HFFc6 (cell line): ENCODE results near the gene UGP2. TPM values are rescaled to one million over a fixed set of nuclear protein-coding genes. Genes with fewer than 3 reads are reported as not detected.
A peak's percentile ranks its signal among the peaks of the same experiment; 100 is the strongest.

Source experiments
- DNase-seq: peaks from one replicate; pipeline ENCODE4 v3.0.0-alpha.2; 2018
- H3K27ac Mint-ChIP-seq: 2 replicates; pipeline ENCODE4 v1.8.0; 2020; ENCODE audit warnings: mild to moderate bottlenecking, mixed read lengths
- H3K27me3 Mint-ChIP-seq: 2 replicates; pipeline ENCODE4 v1.8.0; 2021; ENCODE audit warnings: mild to moderate bottlenecking, moderate library complexity, mixed read lengths; ENCODE audit not compliant: insufficient read depth
- H3K36me3 Mint-ChIP-seq: 2 replicates; pipeline ENCODE4 v1.8.0; 2021; ENCODE audit warnings: low read depth, mixed read lengths
- H3K4me1 Mint-ChIP-seq: 2 replicates; pipeline ENCODE4 v1.8.0; 2020; ENCODE audit warnings: low read depth, mixed read lengths
- H3K4me3 Mint-ChIP-seq: 2 replicates; pipeline ENCODE4 v1.8.0; 2020; ENCODE audit warnings: mild to moderate bottlenecking, moderate library complexity, mixed read lengths
- H3K9me3 Mint-ChIP-seq: 2 replicates; pipeline ENCODE4 v1.8.0; 2020; ENCODE audit warnings: mild to moderate bottlenecking, mixed read lengths
- total RNA-seq, 6 experiments: library from RNA; stranded (reverse); fragmentation: NEBNext Ultra II Directional; extraction: Animal tissue kit (Norgen Biotek cat#: 25700); gene quantifications; 2 replicates in 1 of 6; 3 replicates in 5 of 6; pipeline ENCODE4 v1.2.3, GENCODE V29; 2021
- TF ChIP-seq, protein P1 (sequence below): fragments of 200-600 bp; sonication (generic); IDR thresholded peaks from 2 replicates; pipeline ENCODE4 v1.5.0; 2021; ENCODE audit warnings: antibody characterized with exemption, mild to moderate bottlenecking

Gene UGP2
- total RNA-seq, 6 experiments from 2014 or later: 150 to 199 (median 172) TPM

GRCh38 chr2:63850649-63851048 is 9.0 kb downstream of the UGP2 start:
- 0 out of 2 replicates have a peak overlapping the region, but pooled peaks have one; percentile 29 for H3K27ac Mint-ChIP-seq
- peaks cover 40% of the 10 kb centered on the region for H3K36me3 Mint-ChIP-seq
- TF ChIP-seq, protein P1, sequence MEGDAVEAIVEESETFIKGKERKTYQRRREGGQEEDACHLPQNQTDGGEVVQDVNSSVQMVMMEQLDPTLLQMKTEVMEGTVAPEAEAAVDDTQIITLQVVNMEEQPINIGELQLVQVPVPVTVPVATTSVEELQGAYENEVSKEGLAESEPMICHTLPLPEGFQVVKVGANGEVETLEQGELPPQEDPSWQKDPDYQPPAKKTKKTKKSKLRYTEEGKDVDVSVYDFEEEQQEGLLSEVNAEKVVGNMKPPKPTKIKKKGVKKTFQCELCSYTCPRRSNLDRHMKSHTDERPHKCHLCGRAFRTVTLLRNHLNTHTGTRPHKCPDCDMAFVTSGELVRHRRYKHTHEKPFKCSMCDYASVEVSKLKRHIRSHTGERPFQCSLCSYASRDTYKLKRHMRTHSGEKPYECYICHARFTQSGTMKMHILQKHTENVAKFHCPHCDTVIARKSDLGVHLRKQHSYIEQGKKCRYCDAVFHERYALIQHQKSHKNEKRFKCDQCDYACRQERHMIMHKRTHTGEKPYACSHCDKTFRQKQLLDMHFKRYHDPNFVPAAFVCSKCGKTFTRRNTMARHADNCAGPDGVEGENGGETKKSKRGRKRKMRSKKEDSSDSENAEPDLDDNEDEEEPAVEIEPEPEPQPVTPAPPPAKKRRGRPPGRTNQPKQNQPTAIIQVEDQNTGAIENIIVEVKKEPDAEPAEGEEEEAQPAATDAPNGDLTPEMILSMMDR: no peak
- no peaks in the 10 kb centered on the region; the same call in 1 of the 2 replicates for H3K27me3 Mint-ChIP-seq
- H3K4me3 Mint-ChIP-seq: no peak overlapping the region
- DNase-seq: no peak
- H3K4me1 Mint-ChIP-seq: peaks cover 90% of the 10 kb centered on the region
- H3K9me3 Mint-ChIP-seq: peaks cover 6% of the 10 kb centered on the region

GRCh38 chr2:63851691-63852311 is 10.1 kb downstream of the UGP2 start:
- TF ChIP-seq, protein P1: no peak
- Mint-ChIP-seq H3K36me3 (peaks cover 30% of the 10 kb centered on the region), H3K27me3 (no peaks in the 10 kb centered on the region; the same call in 1 of the 2 replicates), H3K4me3 (no peak overlapping the region), H3K4me1 (peaks cover 90% of the 10 kb centered on the region), H3K27ac (no peak overlapping the region), H3K9me3 (peaks cover 6% of the 10 kb centered on the region; the same call in 1 of the 2 replicates)
- DNase-seq: no peak

DNA sequence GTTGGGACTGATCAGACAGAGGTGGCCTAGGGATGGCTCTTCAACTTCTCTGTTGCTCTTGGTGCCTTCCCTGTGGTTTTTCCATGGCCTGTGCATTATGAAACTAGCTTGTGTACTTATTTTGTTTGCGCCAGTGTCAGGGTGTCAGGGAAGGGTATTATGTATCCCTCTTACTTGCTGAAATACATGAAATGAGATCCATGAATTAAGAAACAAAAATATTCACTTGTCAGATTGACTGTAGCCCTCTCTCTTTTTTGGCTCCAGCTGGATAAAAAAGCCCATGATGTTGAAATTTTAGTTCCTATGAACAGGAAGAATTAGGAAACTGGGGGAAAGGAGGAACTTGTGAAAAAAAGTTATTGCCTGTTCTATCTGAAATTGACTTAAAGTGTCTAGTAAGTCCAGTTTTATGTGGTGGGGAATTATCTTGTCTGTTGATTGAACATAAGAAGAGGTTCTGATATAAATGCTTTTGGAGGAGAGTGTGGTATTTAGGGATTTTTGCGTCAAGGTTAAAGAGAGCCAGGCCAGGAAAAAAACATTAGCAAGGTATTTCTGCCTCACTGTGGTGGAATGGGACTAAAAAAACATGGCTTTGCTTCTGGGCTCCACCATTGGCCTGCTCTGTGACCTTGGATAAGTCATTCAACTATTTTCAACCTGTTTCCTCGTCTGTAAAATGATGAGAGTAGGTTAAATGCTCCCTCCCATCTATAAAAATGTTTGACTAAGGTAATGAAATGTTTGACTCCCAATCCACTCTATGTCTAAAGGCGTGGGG is 12.0 kb downstream of the UGP2 start:
- Mint-ChIP-seq H3K36me3 (peaks cover 28% of the 10 kb centered on the region), H3K9me3 (no peaks in the 10 kb centered on the region), H3K4me1 (peaks cover 74% of the 10 kb centered on the region), H3K27me3 (no peaks in the 10 kb centered on the region; the same call in 1 of the 2 replicates), H3K27ac (peak overlapping the region; percentile 44), H3K4me3 (peak overlapping the region; percentile 7)
- TF ChIP-seq, protein P1: no peak
- DNase-seq: no peak

DNA sequence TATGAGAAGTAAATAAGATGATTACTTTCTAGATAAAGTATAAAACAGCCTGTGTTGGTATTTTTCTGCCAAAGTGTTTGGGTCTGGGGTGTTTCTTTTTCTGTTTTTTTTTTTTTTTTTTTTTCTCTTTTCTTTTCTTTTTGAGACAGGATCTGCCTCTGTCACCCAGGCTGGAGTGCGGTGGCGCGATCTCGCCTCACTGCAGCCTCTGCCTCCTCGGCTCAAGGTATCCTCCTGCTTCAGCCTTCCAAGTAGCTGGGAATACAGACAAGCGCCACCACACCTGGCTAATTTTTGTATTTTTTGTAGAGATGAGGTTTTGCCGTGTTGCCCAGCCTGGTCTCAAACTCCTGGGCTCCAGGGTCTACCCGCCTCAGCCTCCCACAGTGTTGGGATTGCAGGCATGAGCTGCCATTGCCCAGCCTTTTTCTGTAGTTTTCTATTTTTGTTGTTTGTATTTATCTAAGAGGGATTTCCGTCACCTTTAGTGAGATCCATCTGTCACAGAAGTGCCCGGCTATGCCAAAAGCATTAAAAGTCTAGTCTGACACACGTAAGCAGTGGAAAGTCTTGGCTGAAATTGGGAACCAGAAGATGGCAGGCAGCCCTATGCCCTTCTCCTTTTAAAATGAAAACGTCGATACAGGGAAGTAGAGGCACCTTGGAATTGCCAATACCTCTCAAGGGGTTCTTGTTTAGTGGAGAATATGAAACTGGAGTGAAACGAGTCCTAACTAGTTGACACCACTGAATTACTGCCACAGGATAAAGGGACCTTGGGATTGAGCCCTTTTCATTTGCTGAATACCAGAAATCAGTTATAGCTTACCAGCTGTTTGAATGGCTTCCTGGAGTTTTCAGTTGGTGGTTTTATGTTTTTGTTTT is 14.0 kb downstream of the UGP2 start:
- no peaks in the 10 kb centered on the region; the same call in 1 of the 2 replicates for H3K27me3 Mint-ChIP-seq
- peaks cover 28% of the 10 kb centered on the region for H3K36me3 Mint-ChIP-seq
- DNase-seq: no peak
- H3K4me1 Mint-ChIP-seq: peaks cover 56% of the 10 kb centered on the region
- no peak overlapping the region for H3K27ac Mint-ChIP-seq
- H3K9me3 Mint-ChIP-seq: no peaks in the 10 kb centered on the region
- TF ChIP-seq, protein P1: no peak
- no peak overlapping the region for H3K4me3 Mint-ChIP-seq

DNA sequence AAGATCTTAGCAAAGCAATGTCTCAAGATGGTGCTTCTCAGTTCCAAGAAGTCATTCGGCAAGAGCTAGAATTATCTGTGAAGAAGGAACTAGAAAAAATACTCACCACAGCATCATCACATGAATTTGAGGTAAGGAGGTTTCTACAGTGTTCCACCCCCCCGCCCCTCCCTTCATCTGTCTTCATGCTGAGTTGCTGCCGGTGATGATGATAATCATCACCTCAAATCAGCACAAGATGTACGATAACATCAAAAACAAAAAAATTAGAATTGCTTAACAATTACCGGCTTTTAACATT is 14.6 kb downstream of the UGP2 start:
- no peak overlapping the region for H3K4me3 Mint-ChIP-seq

More for the DNA sequence above, 14.6 kb downstream of the UGP2 start:
- TF ChIP-seq, protein P1: no peak
- H3K27me3 Mint-ChIP-seq: no peaks in the 10 kb centered on the region; the same call in 1 of the 2 replicates
- peaks cover 55% of the 10 kb centered on the region for H3K4me1 Mint-ChIP-seq
- no peak overlapping the region for H3K27ac Mint-ChIP-seq
- no peak for DNase-seq
- no peaks in the 10 kb centered on the region for H3K9me3 Mint-ChIP-seq
- H3K36me3 Mint-ChIP-seq: peaks cover 29% of the 10 kb centered on the region
